Upper lobe of left lung (tissue), 6 donors: ENCODE results near the gene UTF1. TPM values are rescaled to one million over a fixed set of nuclear protein-coding genes. Genes with fewer than 3 reads are reported as not detected.
"Not testable (repeated sequence)": the region's sequence is repeated elsewhere in the genome, so short reads cannot be mapped to it uniquely, and the experiment has no call there.

Source experiments
- ATAC-seq, 2 donors: fragments of 200-7000 bp; cut with Tn5 transposase; one replicate each; pipeline ENCODE4 v1.9.1; 2022; ENCODE audit warnings: mild to moderate bottlenecking in 2 of 2, moderate library complexity in 2 of 2; ENCODE audit not compliant: low FRiP score in 2 of 2
- DNase-seq, 2 donors: peaks; one replicate each; pipeline ENCODE4 v3.0.0-alpha.2; 2019 to 2020
- H3K27ac ChIP-seq, 4 donors: fragments of 200-600 bp; sonication (generic); one replicate each; pipeline ENCODE4 v1.5.1; 2016 to 2019
- H3K27me3 ChIP-seq, 4 donors: fragments of 200-600 bp; sonication (generic); one replicate each; pipeline ENCODE4 v1.5.1; 2017 to 2019
- H3K36me3 ChIP-seq, 4 donors: fragments of 200-600 bp; sonication (generic); one replicate each; pipeline ENCODE4 v1.5.1; 2016 to 2019
- H3K4me1 ChIP-seq, 4 donors: fragments of 200-600 bp; sonication (generic); one replicate each; pipeline ENCODE4 v1.5.1; 2018 to 2019
- H3K4me3 ChIP-seq, 4 donors: fragments of 200-600 bp; sonication (generic); one replicate each; pipeline ENCODE4 v1.5.1; 2017 to 2019; ENCODE audit warnings: mild to moderate bottlenecking in 2 of 4, moderate library complexity in 1 of 4
- H3K9me3 ChIP-seq, 4 donors: fragments of 200-600 bp; sonication (generic); one replicate each; pipeline ENCODE4 v1.5.1; 2018 to 2019
- CTCF ChIP-seq, 6 experiments: fragments of 450-650 bp in 4 of 6; fragments of 200-600 bp in 2 of 6; sonication (generic) in 2 of 6; IDR thresholded peaks; one replicate each; pipeline ENCODE4 v1.5.1; 2016 to 2019; ENCODE audit warnings: antibody characterized with exemption in 6 of 6
- EP300 ChIP-seq, 4 donors: sonication (generic); formaldehyde crosslinking; IDR thresholded peaks; one replicate each; pipeline ENCODE4 v1.5.1; 2017; ENCODE audit warnings: antibody characterized with exemption in 4 of 4, control low read depth in 2 of 4
- POLR2A ChIP-seq, 4 donors: fragments of 450-650 bp; IDR thresholded peaks; one replicate each; pipeline ENCODE4 v1.5.1; 2016 to 2017; ENCODE audit warnings: antibody characterized with exemption in 4 of 4, mild to moderate bottlenecking in 2 of 4
- POLR2AphosphoS5 ChIP-seq, 2 donors: sonication (generic); formaldehyde crosslinking; IDR thresholded peaks; one replicate each; pipeline ENCODE4 v1.5.1; 2017; ENCODE audit warnings: antibody characterized with exemption in 2 of 2
- WGBS, 2 donors: methylation state at CpG; one replicate each; pipeline ENCODE4 v1.1.5; 2017 to 2018; 5-methylcytosine and 5-hydroxymethylcytosine counted together
- total RNA-seq, 6 donors: library from RNA; depleted of rRNA in 4 of 6; stranded (reverse); fragments of >200 nt in 4 of 6; gene quantifications; one replicate each; pipeline versions ENCODE4 v1.1.0 to v1.2.1, GENCODE V29; 2016 to 2021
- donor health status: DM: no; HTN: no; CAD: no; lungs with moderate emphysema.
- donor health status: DM: no; HTN: yes; CAD: no; lungs with severe emphysema.

UTF1 gene
- total RNA-seq, 6 donors from 2014 or later = 0.26 to 0.37 TPM; not detected in 4

DNA sequence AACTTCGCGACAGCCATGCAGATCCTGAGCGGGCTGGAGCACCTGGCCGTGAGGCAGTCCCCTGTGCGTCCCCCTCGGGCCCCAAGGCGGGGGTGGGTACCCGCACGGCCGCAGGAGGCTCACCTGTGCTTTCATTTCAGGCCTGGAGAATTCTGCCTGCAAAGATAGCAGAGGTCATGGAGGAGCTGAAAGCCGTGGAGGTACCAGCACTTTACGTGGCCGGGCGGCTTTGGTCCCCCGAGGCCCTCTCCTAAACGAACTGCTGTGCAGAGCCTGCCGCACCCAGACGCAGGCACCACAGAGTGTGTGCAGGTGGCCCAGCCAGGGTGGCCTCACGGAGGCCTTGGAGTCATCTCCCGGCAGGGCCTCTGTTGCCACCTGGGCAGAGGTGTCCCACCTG, 11.1 kb upstream of the UTF1 start:
- TF ChIP-seq POLR2AphosphoS5 (IDR thresholded peaks at IDR 0.05) = no peak
- no peak for TF ChIP-seq POLR2A (IDR thresholded peaks at IDR 0.05)
- no peak for TF ChIP-seq CTCF (IDR thresholded peaks at IDR 0.05)
- no peak for TF ChIP-seq EP300 (IDR thresholded peaks at IDR 0.05)
- DNase-seq = peak in 1 of 2 donors; percentile 74
- 80 to 84% methylated on average over 11 to 18 of the region's 20 CpGs for WGBS, 2 donors
- no peaks in the 10 kb centered on the region for H3K9me3 ChIP-seq
- no peak overlapping the region for H3K27ac ChIP-seq
- no peak overlapping the region for H3K4me3 ChIP-seq
- no peak for ATAC-seq
- H3K27me3 ChIP-seq = peaks cover 0 to 4% (median 0%) of the 10 kb centered on the region in 4 donors
- H3K36me3 ChIP-seq = no peaks in the 10 kb centered on the region
- H3K4me1 ChIP-seq = peaks cover 0 to 5% (median 0%) of the 10 kb centered on the region in 4 donors

- Histone ChIP-seq H3K36me3 (no peaks in the 10 kb centered on the region), H3K9me3 (no peaks in the 10 kb centered on the region), H3K4me1 (peaks cover 0 to 5% (median 0%) of the 10 kb centered on the region in 4 donors), H3K27ac (no peak overlapping the region), H3K4me3 (no peak overlapping the region), H3K27me3 (peaks cover 0 to 4% (median 0%) of the 10 kb centered on the region in 4 donors)
- 18% methylated on average over 14 of the region's 28 CpGs; no CpG with 5 or more reads in 1 of the 2 donors for WGBS, 2 donors
- TF ChIP-seq POLR2AphosphoS5 (IDR thresholded peaks at IDR 0.05) (no peak), POLR2A (IDR thresholded peaks at IDR 0.05) (no peak), EP300 (IDR thresholded peaks at IDR 0.05) (no peak), CTCF (IDR thresholded peaks at IDR 0.05) (no peak)
- ATAC-seq (no peak), DNase-seq (peak in 1 of 2 donors; percentile 77)
These were observed 10.2 kb upstream of the UTF1 start for GRCh38 chr10:133219782-133220181.

DNA sequence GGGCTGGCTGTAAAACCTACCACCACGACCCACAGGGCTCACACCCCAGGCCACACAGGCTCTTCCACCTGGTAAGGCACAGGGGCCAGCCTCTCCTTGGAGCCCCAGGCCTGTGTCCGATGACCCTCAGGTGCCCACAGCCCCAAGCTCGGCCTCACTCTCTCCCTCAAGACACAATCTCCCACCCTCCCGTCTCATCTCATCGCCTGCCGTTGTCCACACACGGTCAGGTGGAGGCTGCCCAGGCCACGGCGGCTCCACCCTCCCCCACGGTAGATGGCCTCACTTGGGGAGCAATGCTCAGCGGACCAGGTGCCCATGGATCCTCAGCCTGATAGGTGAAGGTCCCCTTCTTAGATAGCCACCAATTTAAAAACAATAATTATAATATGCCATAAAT, 8.7 kb upstream of the UTF1 start:
- WGBS, 2 donors = 94 to 95% methylated on average over 11 of the region's 11 CpGs

DNA sequence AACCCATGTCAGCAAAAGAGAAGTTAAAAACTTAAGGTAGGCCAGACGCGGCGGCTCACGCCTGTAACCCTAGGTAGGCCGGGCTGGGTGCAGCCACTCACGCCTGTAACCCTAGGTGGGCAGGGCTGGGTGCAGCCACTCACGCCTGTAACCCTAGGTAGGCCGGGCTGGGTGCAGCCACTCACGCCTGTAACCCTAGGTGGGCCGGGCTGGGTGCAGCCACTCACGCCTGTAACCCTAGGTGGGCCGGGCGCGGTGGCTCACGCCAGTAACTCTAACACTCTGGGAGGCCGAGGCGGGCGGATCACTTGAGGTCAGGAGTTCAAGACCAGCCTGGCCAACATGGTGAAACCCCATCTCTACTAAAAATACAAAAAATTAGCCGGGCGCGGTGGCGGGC, 8.3 kb upstream of the UTF1 start:
- H3K9me3 ChIP-seq, H3K27me3 ChIP-seq, H3K4me3 ChIP-seq, H3K27ac ChIP-seq, H3K36me3 ChIP-seq, H3K4me1 ChIP-seq, ATAC-seq: not testable (repeated sequence)
- WGBS, 2 donors = 90% methylated on average over 7 to 22 of the region's 22 CpGs
- peak in 1 of 2 donors; percentile 75 for DNase-seq

More for the DNA sequence above, 8.7 kb upstream of the UTF1 start:
- Histone ChIP-seq H3K9me3 (no peaks in the 10 kb centered on the region), H3K4me1 (peaks cover 0 to 6% (median 4%) of the 10 kb centered on the region in 4 donors), H3K27ac (no peak overlapping the region), H3K27me3 (peaks cover 0 to 4% (median 0%) of the 10 kb centered on the region in 4 donors), H3K4me3 (no peak overlapping the region), H3K36me3 (no peaks in the 10 kb centered on the region)
- ATAC-seq = no peak
- TF ChIP-seq POLR2AphosphoS5 (IDR thresholded peaks at IDR 0.05) = no peak
- TF ChIP-seq EP300 (IDR thresholded peaks at IDR 0.05) = no peak
- no peak for TF ChIP-seq CTCF (IDR thresholded peaks at IDR 0.05)
- TF ChIP-seq POLR2A (IDR thresholded peaks at IDR 0.05) = no peak
- DNase-seq = peak in 1 of 2 donors; percentile 50

DNA sequence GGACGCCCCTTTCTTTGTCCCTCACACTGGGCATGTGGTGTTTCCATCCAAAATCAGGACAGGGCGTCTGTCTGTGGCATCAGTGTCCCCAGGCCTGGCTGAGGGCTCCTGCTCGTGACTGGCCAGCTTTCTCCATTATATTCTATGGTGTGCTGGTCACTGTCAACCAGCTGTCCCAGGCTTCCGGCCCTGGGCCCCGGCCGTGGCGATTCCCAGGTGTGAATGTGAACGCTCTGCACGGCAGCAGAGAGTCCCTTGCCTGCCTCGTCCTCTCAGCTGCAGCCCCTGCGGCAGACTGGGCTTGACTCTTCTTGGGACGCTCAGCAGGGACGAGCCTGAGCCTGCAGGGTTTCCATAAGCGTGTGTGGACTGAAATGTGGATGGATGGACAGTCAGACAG, 5.9 kb upstream of the UTF1 start:
- TF ChIP-seq POLR2A (IDR thresholded peaks at IDR 0.05) (no peak), CTCF (IDR thresholded peaks at IDR 0.05) (no peak), POLR2AphosphoS5 (IDR thresholded peaks at IDR 0.05) (no peak), EP300 (IDR thresholded peaks at IDR 0.05) (no peak)
- 78 to 84% methylated on average over 8 to 14 of the region's 14 CpGs for WGBS, 2 donors
- Histone ChIP-seq H3K4me3 (no peak overlapping the region), H3K4me1 (peaks cover 0 to 6% (median 4%) of the 10 kb centered on the region in 4 donors), H3K27ac (no peak overlapping the region), H3K27me3 (peaks cover 0 to 4% (median under 1%) of the 10 kb centered on the region in 4 donors), H3K36me3 (no peaks in the 10 kb centered on the region), H3K9me3 (no peaks in the 10 kb centered on the region)
- peak in 1 of 2 donors; percentile 77 for DNase-seq
- no peak for ATAC-seq
